ENCODE measurements around the gene RALGPS1.

Gene RALGPS1

DNA sequence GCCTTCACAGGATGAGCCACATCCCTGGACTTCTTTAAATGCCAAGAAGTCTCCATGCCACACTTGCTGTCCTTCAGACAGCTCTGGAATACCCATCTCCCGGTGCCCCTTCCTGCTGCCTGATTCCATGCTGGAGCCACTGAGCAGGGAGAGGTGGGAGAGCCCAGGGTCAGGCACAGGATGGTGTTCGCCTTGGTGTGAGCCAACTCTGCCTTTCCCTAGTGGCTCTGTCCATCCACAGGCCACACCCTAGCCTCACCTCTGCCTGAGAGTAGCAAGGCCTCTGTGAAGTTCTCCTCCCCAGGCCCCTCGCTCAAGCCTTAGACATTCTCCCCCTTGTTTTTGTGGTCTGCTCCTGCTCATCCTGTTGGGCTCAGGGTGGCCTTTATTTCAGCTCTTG is 262.0 kb downstream of the RALGPS1 start:
- DNase-seq, result no peak

- DNase-seq, result peak in 1 of 14 donors; percentile 60
These were observed 262.6 kb downstream of the RALGPS1 start for GRCh38 chr9:127177231-127177630.

DNA sequence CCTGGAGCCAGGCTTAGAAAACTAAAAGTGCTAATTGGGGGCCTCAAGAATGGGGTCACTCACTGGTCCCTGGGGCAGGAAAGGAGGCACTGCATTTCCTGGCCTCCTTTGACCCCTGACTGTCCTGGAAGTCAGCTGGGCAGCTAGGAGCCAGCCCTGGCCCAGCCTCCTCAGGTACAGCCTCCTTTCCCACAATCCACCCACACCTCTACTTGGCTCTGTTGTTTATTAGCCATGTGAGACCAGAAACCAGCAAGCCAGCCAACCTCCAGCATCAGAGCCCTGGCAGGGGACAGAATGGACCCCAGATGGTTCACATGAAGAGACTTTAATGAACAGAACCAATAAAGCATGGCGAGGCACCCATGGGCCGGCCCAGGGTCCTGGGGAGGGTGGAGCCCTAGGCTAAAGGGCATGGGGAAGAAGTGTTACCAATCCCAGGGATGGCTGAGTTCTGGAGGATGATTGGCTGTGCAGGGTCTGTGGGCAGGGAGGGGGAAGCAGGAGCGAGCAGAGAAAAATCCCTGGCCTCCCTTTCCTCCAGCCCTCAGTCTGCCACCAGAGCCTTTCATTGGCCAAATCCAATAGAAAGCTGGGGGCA is 263.2 kb downstream of the RALGPS1 start:
- peak in 1 of 14 donors; percentile 50 for DNase-seq

GRCh38 chr9:127178686-127179632 is 264.4 kb downstream of the RALGPS1 start:
- no peak for DNase-seq

DNA sequence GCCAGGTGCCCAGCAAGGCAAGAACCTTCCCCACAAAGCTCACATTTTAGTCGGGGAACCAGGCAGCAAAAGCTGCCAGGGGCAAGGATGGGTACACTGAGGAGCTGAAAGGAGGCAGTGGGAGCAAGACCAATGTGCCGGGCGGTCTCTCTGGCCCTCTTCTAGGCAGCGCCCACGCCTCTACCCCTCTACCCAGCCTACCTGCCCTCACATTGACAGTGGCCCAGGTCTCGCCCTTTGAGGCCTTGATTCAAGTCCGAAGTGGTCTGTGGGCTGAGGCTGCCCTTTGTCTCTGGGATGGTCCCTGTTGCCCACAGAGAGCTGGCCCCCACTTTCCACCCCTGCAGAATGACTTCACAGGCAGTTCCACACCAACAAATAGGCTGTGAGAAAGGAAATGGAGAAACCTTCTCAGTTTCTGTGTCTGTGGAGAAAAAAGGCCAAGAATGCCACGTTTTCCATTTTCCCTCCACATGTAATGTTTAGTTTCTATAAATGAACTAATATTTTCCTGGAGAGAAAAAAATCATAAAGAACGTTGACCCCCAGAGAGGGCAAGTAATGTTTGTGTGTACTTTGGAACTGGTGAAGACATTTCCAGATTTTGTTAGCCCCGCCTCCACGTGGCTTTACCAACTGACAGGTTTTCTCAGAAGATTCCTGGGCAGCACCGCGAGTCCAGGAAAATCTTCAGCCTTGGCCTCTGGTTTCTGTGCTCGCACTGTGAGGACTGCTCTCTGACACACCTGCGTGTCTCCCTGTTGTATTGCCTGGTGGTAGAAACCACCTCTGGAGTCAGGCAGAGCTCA is 265.3 kb downstream of the RALGPS1 start:
- no peak for DNase-seq

GRCh38 chr9:127180457-127181314 is 266.1 kb downstream of the RALGPS1 start:
- peak in 1 of 14 donors; percentile 65 for DNase-seq

DNA sequence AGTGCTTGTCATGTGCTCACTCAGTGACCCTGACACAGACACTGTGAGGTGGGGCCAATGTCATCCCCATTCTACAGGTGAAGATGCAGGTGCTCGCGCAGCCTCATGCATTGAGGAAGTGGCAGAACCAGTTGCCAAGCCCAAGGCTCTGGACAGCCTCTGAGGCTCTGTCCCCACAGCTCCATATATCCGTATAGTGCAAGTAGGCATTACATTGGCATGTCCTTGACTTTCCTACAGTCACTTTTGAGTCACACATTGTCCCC is 266.7 kb downstream of the RALGPS1 start:
- no peak for DNase-seq

DNA sequence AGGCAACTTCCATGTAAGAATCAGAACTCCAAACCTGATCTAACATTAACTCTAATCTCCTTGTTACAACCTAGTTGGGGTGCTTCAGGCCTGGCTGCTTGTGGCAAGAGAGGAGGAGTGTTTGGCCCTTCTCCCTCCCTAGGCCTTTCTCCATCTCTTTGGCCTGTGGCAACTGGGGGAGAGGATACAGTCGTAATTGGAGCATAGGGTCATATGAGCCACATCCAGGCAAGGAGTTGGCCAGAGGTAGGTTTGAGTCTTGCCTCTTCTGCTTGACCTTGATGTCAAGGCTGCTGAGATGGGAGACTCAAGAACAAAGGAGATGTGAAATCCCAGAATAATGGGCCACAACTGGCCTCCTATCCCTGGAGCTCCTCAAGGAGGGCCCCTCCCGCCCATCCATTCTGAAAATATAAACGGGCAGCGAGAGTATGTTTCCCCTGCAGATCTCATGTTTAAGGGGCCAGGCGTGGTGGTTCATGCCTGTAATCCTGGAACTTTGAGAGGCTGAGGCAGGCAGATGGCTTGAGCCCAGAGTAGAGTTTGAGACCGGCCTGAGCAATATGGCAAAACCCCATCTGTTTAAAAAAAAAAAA is 267.1 kb downstream of the RALGPS1 start:
- no peak for DNase-seq

DNA sequence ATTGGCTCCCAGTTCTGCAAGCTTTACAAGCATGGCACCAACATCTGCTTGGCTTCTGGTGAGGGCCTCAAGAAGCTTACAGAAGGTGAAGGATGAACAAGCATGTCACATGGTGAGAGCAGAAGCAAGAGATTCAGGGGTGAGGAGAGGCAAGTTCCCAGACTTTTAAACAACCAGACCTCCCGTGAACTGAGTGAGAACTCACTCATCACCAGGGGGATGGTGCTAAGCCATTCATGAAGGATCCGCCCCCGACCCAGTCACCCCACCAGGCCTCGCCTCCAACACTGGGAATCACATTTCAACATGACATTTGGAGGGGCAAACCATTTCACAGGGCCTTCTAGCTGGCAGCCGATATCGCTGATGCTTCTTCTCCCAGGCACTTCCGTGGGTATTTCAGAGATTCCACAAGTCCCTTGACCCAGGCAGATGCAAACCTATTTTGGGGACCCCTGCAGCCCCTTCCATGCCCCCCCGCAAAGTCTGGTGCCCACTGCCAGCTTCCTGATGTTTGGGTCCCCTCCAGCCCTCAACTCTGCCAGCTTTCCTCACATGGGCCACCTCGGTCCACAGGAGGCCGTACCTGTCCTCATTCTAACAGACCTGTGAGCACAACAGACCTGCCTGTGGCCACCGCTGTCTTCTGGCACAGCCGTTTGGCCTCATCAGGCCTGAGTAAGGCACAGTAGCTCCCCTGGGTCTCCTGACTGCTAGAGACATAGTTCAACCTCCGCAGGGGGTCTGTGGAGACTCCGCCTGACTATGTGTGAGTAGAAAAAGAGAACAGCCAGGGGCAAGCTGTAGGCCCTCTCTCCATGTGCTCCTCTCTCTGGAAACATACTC is 268.5 kb downstream of the RALGPS1 start:
- no peak for DNase-seq

DNA sequence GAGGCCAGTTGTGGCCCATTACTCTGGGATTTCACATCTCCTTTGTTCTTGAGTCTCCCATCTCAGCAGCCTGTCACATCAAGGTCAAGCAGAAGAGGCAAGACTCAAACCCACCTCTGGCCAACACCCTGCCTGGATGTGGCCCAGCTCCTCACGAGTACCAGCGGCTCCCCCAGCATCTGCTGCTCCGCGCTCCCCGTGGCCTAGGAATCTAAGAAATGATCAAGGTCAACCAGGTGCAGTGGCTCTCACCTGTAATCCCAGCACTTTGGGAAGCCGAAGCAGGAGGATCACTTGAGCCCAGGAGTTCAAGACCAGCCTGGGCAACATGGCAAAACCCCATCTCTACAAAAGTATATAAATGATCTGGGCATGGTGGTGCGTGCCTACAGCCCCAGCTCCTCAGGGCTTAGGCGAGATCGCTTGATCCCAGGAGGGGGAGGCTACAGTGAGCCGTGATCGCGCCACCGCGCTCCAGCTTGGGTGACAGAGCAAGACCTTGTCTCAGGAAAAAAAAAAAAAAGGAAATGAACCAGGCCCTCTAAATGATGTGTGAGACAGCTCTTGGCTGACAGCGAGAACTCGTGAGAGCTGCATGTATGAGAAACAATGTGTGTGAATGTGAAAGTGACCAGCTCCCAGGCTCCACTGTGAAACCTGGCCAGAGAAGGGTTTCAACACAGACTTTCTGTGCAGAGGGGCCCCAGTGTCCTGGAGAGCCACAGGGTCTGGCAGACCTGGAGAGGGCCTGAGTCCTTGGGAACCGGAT is 269.4 kb downstream of the RALGPS1 start:
- DNase-seq, result peak in 3 of 14 donors; percentile 12 to 44 (median 21)

- peak in 2 of 14 donors; percentile 20 to 44 for DNase-seq
These were observed 270.1 kb downstream of the RALGPS1 start for GRCh38 chr9:127184641-127185040.

GRCh38 chr9:127185181-127185580 is 270.6 kb downstream of the RALGPS1 start:
- no peak for DNase-seq

- peak in 12 of 14 donors; percentile 23 to 98 (median 76) for DNase-seq
These were observed 271.6 kb downstream of the RALGPS1 start for GRCh38 chr9:127185931-127186781.

GRCh38 chr9:127186806-127187205 is 272.2 kb downstream of the RALGPS1 start:
- no peak for DNase-seq

- peak in 1 of 14 donors; percentile 12 for DNase-seq
These were observed 272.8 kb downstream of the RALGPS1 start for GRCh38 chr9:127187231-127187956.

GRCh38 chr9:127188396-127188795 is 273.8 kb downstream of the RALGPS1 start:
- no peak for DNase-seq

DNA sequence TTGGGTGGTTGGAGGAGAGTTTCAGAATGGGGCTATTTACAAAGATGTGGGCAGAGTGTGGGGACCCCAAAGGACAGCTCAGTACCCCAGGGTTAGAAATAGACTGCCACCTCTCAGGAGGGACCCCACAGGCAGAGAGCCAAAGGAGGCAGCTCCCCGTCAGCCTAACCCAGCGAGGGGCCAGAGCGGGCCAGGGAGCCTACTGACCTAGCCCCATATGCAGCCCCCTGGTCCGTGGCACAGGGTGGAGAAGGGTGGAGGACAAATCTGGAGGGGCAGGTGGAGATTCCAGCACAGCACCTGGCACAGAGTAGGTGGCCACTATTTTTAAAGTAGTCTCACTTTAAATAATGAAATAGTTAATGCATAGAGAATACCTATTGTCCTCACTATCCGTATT is 275.0 kb downstream of the RALGPS1 start:
- no peak for DNase-seq

- no peak for DNase-seq
These were observed 278.2 kb downstream of the RALGPS1 start for GRCh38 chr9:127192744-127193143.

All from C1 segment of cervical spinal cord (tissue), 14 donors.